GM19328 (cell line): Measurements from ENCODE around the gene NOX5.

Experiments
- ATAC-seq: cut with Tn5 transposase; IDR thresholded peaks from one replicate; pipeline ENCODE4 v1.9.1; 2021; ENCODE audit warnings: mild to moderate bottlenecking, moderate library complexity; ENCODE audit not compliant: unreplicated experiment

Gene NOX5

GRCh38 chr15:69096626-69097025 is 82.1 kb downstream of the NOX5 start:
- ATAC-seq = no peak

GRCh38 chr15:69098771-69099170 is 84.3 kb downstream of the NOX5 start:
- no peak for ATAC-seq

- ATAC-seq = no peak
Observed at GRCh38 chr15:69099941-69100340, 85.4 kb downstream of the NOX5 start.

- no peak for ATAC-seq
Observed at GRCh38 chr15:69100821-69101220, 86.3 kb downstream of the NOX5 start.

- no peak for ATAC-seq
Observed at GRCh38 chr15:69104050-69104750, 89.7 kb downstream of the NOX5 start.

- no peak for ATAC-seq
Observed at GRCh38 chr15:69105451-69105985, 91.0 kb downstream of the NOX5 start.

GRCh38 chr15:69107025-69107620 is 92.6 kb downstream of the NOX5 start:
- no peak for ATAC-seq
